ENCODE results near the gene CC2D1A. TPM values are rescaled to one million over a fixed set of nuclear protein-coding genes. Genes with fewer than 3 reads are reported as not detected.
"Not testable (repeated sequence)": the region's sequence is repeated elsewhere in the genome, so short reads cannot be mapped to it uniquely, and the experiment has no call there.

The CC2D1A gene
- total RNA-seq, 1 donor from 2014 or later = 22.6 TPM

DNA sequence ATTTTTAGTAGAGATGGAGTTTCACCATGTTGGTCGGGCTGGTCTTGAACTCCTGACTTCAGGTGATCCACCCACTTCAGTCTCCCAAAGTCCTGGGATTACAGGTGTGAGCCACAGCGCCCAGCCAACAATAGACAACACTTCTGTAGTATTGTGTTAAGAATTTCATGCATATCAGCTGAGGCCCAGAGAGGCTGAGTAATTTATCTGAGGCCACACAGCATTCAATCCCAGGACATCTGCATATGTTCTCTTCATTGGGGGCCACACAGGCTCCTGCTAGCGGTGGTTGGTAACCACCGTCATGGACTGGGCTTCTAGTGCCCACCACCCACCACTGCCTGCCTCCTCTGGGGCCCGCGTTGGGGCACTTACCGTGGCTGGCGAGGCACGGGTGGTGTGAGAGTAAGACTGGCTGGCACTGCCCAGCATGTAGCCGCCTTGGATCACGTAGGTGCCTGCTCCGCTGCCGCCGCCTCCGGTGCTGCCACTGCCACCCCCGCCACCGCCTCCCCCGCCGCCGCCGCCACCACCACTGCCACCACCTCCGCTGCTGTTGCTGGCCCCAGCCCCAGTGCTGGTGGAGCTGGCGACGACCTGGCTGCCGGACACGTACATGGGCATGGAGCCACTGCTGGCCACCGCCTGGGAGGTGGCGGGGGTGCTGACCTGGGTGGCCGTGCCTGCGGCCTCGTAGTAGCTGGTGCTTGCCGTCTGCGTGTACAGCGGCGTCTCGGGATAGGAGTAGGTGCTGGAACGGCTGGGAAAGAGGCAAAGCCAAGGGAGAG lies 66.6 kb downstream of the CC2D1A start:
- TF ChIP-seq, protein P1, sequence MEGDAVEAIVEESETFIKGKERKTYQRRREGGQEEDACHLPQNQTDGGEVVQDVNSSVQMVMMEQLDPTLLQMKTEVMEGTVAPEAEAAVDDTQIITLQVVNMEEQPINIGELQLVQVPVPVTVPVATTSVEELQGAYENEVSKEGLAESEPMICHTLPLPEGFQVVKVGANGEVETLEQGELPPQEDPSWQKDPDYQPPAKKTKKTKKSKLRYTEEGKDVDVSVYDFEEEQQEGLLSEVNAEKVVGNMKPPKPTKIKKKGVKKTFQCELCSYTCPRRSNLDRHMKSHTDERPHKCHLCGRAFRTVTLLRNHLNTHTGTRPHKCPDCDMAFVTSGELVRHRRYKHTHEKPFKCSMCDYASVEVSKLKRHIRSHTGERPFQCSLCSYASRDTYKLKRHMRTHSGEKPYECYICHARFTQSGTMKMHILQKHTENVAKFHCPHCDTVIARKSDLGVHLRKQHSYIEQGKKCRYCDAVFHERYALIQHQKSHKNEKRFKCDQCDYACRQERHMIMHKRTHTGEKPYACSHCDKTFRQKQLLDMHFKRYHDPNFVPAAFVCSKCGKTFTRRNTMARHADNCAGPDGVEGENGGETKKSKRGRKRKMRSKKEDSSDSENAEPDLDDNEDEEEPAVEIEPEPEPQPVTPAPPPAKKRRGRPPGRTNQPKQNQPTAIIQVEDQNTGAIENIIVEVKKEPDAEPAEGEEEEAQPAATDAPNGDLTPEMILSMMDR (IDR thresholded peaks at IDR 0.05; ENCODE audit: insufficient read depth, low read depth, low read length) = no peak
- no peak for TF ChIP-seq EZH2 (IDR thresholded peaks at IDR 0.05; ENCODE audit: insufficient read depth, low read length)
- H3K36me3 Mint-ChIP-seq (ENCODE audit: low read depth, unreplicated experiment) = peaks cover 27% of the 10 kb centered on the region
- FAIRE-seq (no peak), DNase-seq (ENCODE audit: low read depth) (no peak)
- no peak overlapping the region for H3K27ac Mint-ChIP-seq (ENCODE audit: unreplicated experiment)
- H3K36me3 ChIP-seq (ENCODE audit: insufficient read depth, low read length) = no peaks in the 10 kb centered on the region
- no peak overlapping the region for H3K4me3 ChIP-seq (ENCODE audit: insufficient read depth, low read depth, low read length)
- no peak overlapping the region for H3K9ac ChIP-seq (ENCODE audit: low read length)
- H3K4me2 ChIP-seq (ENCODE audit: low read length) = no peak overlapping the region
- H3K79me2 ChIP-seq (ENCODE audit: insufficient read depth, low read length) = no peaks in the 10 kb centered on the region
- H3K4me3 Mint-ChIP-seq (ENCODE audit: unreplicated experiment) = no peak overlapping the region
- peaks cover 7% of the 10 kb centered on the region for H3K4me1 Mint-ChIP-seq (ENCODE audit: low read depth, unreplicated experiment)
- no peaks in the 10 kb centered on the region for H3K27me3 ChIP-seq (ENCODE audit: insufficient read depth, low read length)
- no peaks in the 10 kb centered on the region for H3K9me3 Mint-ChIP-seq (ENCODE audit: unreplicated experiment)
- no peak overlapping the region for H3K27ac ChIP-seq (ENCODE audit: low read depth, low read length)
- H4K20me1 ChIP-seq (ENCODE audit: insufficient read depth, low read length) = no peaks in the 10 kb centered on the region
- H3K4me1 ChIP-seq (ENCODE audit: insufficient read depth, low read length) = no peaks in the 10 kb centered on the region
- H3K9me3 ChIP-seq (ENCODE audit: insufficient read depth, low read depth, low read length) = no peaks in the 10 kb centered on the region
- no peaks in the 10 kb centered on the region for H3K27me3 Mint-ChIP-seq (ENCODE audit: low read depth, unreplicated experiment)
- H2AFZ ChIP-seq (ENCODE audit: low read depth, low read length) = no peak overlapping the region

DNA sequence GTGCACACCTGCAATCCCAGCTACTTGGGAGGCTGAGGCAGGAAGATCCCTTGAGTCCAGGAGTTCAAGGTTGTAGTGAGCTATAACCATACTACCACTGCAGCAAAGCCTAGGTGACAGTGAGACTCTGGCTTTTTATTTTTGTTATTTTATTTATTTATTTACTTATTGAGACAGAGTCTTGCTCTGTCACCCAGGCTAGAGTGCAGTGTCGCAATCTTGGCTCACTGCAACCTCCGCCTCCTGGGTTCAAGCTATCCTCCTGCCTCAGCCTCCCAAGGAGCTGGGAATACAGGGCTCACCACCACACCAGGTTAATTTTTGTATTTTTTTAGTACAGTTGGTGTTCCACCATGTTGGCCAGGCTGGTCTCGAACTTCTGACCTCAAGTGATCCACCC lies 67.5 kb downstream of the CC2D1A start:
- not testable (repeated sequence) for H2AFZ ChIP-seq (ENCODE audit: low read depth, low read length); H4K20me1 ChIP-seq (ENCODE audit: insufficient read depth, low read length); H3K4me1 ChIP-seq (ENCODE audit: insufficient read depth, low read length); H3K27me3 ChIP-seq (ENCODE audit: insufficient read depth, low read length); H3K36me3 ChIP-seq (ENCODE audit: insufficient read depth, low read length); H3K9me3 ChIP-seq (ENCODE audit: insufficient read depth, low read depth, low read length); H3K27me3 Mint-ChIP-seq (ENCODE audit: low read depth, unreplicated experiment); FAIRE-seq; H3K4me3 Mint-ChIP-seq (ENCODE audit: unreplicated experiment); H3K4me2 ChIP-seq (ENCODE audit: low read length); H3K27ac Mint-ChIP-seq (ENCODE audit: unreplicated experiment); H3K9me3 Mint-ChIP-seq (ENCODE audit: unreplicated experiment); H3K9ac ChIP-seq (ENCODE audit: low read length); H3K4me1 Mint-ChIP-seq (ENCODE audit: low read depth, unreplicated experiment); H3K27ac ChIP-seq (ENCODE audit: low read depth, low read length); DNase-seq (ENCODE audit: low read depth); H3K79me2 ChIP-seq (ENCODE audit: insufficient read depth, low read length); H3K4me3 ChIP-seq (ENCODE audit: insufficient read depth, low read depth, low read length)
- H3K36me3 Mint-ChIP-seq (ENCODE audit: low read depth, unreplicated experiment) = peaks cover 26% of the 10 kb centered on the region

DNA sequence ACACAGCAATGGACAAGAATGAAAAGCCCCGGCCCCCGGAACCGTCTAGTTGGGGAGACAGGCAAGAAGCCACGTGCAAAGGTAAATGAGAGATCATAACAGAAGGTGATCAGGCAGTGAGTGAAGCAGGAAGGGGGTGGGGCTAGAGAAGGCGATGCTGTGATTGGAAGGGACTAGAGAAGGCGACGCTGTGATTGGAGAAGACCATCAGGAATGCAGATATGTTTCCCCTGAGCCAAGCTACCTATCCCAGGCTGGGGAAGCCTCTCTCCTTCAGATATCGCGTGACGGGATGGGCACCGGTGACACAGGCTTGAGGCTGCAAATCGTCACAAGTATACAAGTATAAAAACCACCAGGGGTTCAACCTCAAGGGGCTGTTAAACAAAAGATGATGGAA lies 68.1 kb downstream of the CC2D1A start:
- no peak overlapping the region for H3K27ac ChIP-seq (ENCODE audit: low read depth, low read length)
- no peak overlapping the region for H3K4me3 ChIP-seq (ENCODE audit: insufficient read depth, low read depth, low read length)
- TF ChIP-seq, protein P1 (IDR thresholded peaks at IDR 0.05; ENCODE audit: insufficient read depth, low read depth, low read length) = no peak
- TF ChIP-seq EZH2 (IDR thresholded peaks at IDR 0.05; ENCODE audit: insufficient read depth, low read length) = no peak
- no peaks in the 10 kb centered on the region for H3K27me3 ChIP-seq (ENCODE audit: insufficient read depth, low read length)
- H3K79me2 ChIP-seq (ENCODE audit: insufficient read depth, low read length) = no peaks in the 10 kb centered on the region
- no peaks in the 10 kb centered on the region for H3K4me1 ChIP-seq (ENCODE audit: insufficient read depth, low read length)
- no peak overlapping the region for H3K4me2 ChIP-seq (ENCODE audit: low read length)
- DNase-seq (ENCODE audit: low read depth) (no peak), FAIRE-seq (no peak)
- no peak overlapping the region for H2AFZ ChIP-seq (ENCODE audit: low read depth, low read length)
- peaks cover 24% of the 10 kb centered on the region for H3K36me3 Mint-ChIP-seq (ENCODE audit: low read depth, unreplicated experiment)
- no peaks in the 10 kb centered on the region for H3K9me3 ChIP-seq (ENCODE audit: insufficient read depth, low read depth, low read length)
- H3K27ac Mint-ChIP-seq (ENCODE audit: unreplicated experiment) = peak overlapping the region; percentile 47
- H3K9ac ChIP-seq (ENCODE audit: low read length) = no peak overlapping the region
- H3K4me3 Mint-ChIP-seq (ENCODE audit: unreplicated experiment) = no peak overlapping the region
- no peaks in the 10 kb centered on the region for H3K36me3 ChIP-seq (ENCODE audit: insufficient read depth, low read length)
- H4K20me1 ChIP-seq (ENCODE audit: insufficient read depth, low read length) = no peaks in the 10 kb centered on the region
- no peaks in the 10 kb centered on the region for H3K27me3 Mint-ChIP-seq (ENCODE audit: low read depth, unreplicated experiment)
- peaks cover 7% of the 10 kb centered on the region for H3K4me1 Mint-ChIP-seq (ENCODE audit: low read depth, unreplicated experiment)
- H3K9me3 Mint-ChIP-seq (ENCODE audit: unreplicated experiment) = no peaks in the 10 kb centered on the region

Measured in astrocyte (in vitro differentiated cells and primary cell).